Spleen (tissue), 11 donors: ENCODE data around the gene TBC1D10A. TPM values are rescaled to one million over a fixed set of nuclear protein-coding genes. Genes with fewer than 3 reads are reported as not detected.
A peak's percentile ranks its signal among the peaks of the same experiment; 100 is the strongest.

Experiments
- DNase-seq: peaks from one replicate; pipeline ENCODE4 v3.0.0-alpha.2; 2020
- H3K27ac ChIP-seq, 8 donors: fragments of 200-600 bp; sonication (generic) in 7 of 8; 1 replicate in 4 of 8; 2 replicates in 4 of 8; pipeline versions ENCODE4 v1.5.0 to v1.8.0; 2016 to 2021; ENCODE audit warnings: inconsistent platforms in 4 of 8, mild to moderate bottlenecking in 4 of 8, moderate library complexity in 1 of 8
- H3K27me3 ChIP-seq, 7 donors: fragments of 200-600 bp; sonication (generic) in 6 of 7; replicated peaks in 1 of 7; 1 replicate in 4 of 7; 2 replicates in 3 of 7; pipeline versions ENCODE4 v1.5.0 to v1.8.0; 2016 to 2021; ENCODE audit warnings: inconsistent platforms in 3 of 7, mild to moderate bottlenecking in 1 of 7
- H3K36me3 ChIP-seq, 6 donors: fragments of 200-600 bp; sonication (generic) in 5 of 6; 1 replicate in 4 of 6; 2 replicates in 2 of 6; pipeline versions ENCODE4 v1.5.0 to v1.8.0; 2016 to 2021; ENCODE audit warnings: inconsistent platforms in 2 of 6
- H3K4me1 ChIP-seq, 6 donors: fragments of 200-600 bp; sonication (generic) in 5 of 6; 1 replicate in 3 of 6; 2 replicates in 3 of 6; pipeline versions ENCODE4 v1.5.0 to v1.8.0; 2016 to 2021; ENCODE audit warnings: inconsistent platforms in 3 of 6
- H3K4me3 ChIP-seq, 8 donors: fragments of 200-600 bp; sonication (generic) in 7 of 8; 1 replicate in 4 of 8; 2 replicates in 4 of 8; pipeline versions ENCODE4 v1.5.0 to v1.8.0; 2016 to 2021; ENCODE audit warnings: inconsistent platforms in 4 of 8, mild to moderate bottlenecking in 4 of 8, moderate library complexity in 2 of 8
- H3K9me3 ChIP-seq, 8 donors: fragments of 200-600 bp; sonication (generic) in 7 of 8; 1 replicate in 4 of 8; 2 replicates in 4 of 8; pipeline versions ENCODE4 v1.5.0 to v1.8.0; 2016 to 2021; ENCODE audit warnings: inconsistent platforms in 4 of 8
- POLR2A ChIP-seq, 3 donors: fragments of 450-650 bp; IDR thresholded peaks; one replicate each; pipeline ENCODE4 v1.5.1; 2017; ENCODE audit warnings: antibody characterized with exemption in 3 of 3, mild to moderate bottlenecking in 1 of 3
- POLR2AphosphoS5 ChIP-seq, 3 donors: sonication (generic); formaldehyde crosslinking; IDR thresholded peaks; one replicate each; pipeline ENCODE4 v1.5.1; 2017; ENCODE audit warnings: antibody characterized with exemption in 3 of 3
- WGBS, 5 donors: extraction: QIAGEN DNeasy Blood & Tissue Kit in 3 of 5; methylation state at CpG; one replicate each; pipeline versions ENCODE4 v1.1.5 to v1.1.7; 2013 to 2018; 5-methylcytosine and 5-hydroxymethylcytosine counted together
- intact Hi-C: fragments of 100-400 bp; cut with DNase I; formaldehyde crosslinking; loops from one replicate; pipeline ENCODE4 v1.15.0; 2023; ENCODE audit warnings: low total_unique reads
- polyA plus RNA-seq, 3 donors: library from polyadenylated mRNA; stranded (reverse); fragments of 200-250 nt; gene quantifications; one replicate each; pipeline ENCODE4 v1.2.1, GENCODE V29; 2013
- total RNA-seq, 7 donors: library from RNA; depleted of rRNA in 3 of 7; stranded (reverse); fragments of >200 nt in 3 of 7; fragmentation: NEBNext Ultra II Directional in 4 of 7; extraction: Animal tissue kit (Norgen Biotek cat#: 25700) in 4 of 7; gene quantifications; one replicate each; pipeline versions ENCODE4 v1.1.0 to v1.2.1, GENCODE V29; 2016 to 2021
- TF ChIP-seq, protein P1 (sequence below), 11 experiments: fragments of 200-600 bp in 7 of 11; fragments of 450-650 bp in 4 of 11; sonication (generic) in 4 of 11; IDR thresholded peaks in 8 of 11; conservative IDR thresholded peaks in 3 of 11; 1 replicate in 7 of 11; 2 replicates in 4 of 11; pipeline versions ENCODE4 v1.4.0 to v1.8.0; 2016 to 2021; ENCODE audit warnings: antibody characterized with exemption in 11 of 11, inconsistent platforms in 4 of 11, mild to moderate bottlenecking in 1 of 11
- donor health status: healthy with polysubstance abuse.
- donor health status: DM: no; HTN: no; CAD: no; lungs with moderate emphysema.
- donor health status: DM: no; HTN: no; CAD: no.
- donor health status: Bipolar disorder and iron deficiency.
- donor health status: healthy.
- donor health status: DM: no; HTN: no; CAD: no.
- donor health status: DM: yes; HTN: yes; CAD: no.

Gene TBC1D10A
- total and polyA plus RNA-seq, 10 donors = 21.1 to 46.4 (median 33.1) TPM

DNA sequence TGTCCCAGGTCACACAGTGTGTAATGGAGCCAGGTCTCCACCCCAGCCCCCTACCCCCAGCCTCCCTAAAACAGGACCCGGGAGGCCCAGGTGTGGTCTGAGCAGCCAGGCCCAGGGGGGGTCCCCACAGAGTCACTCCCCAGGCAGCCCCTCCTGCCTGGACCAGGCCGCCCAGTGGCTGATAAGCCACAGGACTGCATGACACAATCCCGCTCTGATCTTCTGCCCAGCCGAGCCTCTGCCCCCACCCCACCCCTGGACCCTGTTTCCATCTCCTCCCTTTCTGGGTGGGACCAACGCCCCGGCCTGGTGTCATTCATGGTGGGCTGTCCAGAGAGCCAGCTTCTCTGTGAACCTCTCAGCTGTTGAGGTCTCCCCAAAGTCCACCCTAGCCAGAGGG is 72.4 kb downstream of the TBC1D10A start:
- DNase-seq = no peak
- WGBS, 5 donors = 78 to 92% (median 83%) methylated on average over 4 to 6 of the region's 6 CpGs
- H3K36me3 ChIP-seq = no peaks in the 10 kb centered on the region
- intact Hi-C loops = no loop called here
- H3K27ac ChIP-seq = no peak overlapping the region
- H3K9me3 ChIP-seq = no peaks in the 10 kb centered on the region
- H3K4me3 ChIP-seq = no peak overlapping the region
- H3K27me3 ChIP-seq = peaks cover 0 to 2% (median 0%) of the 10 kb centered on the region in 7 donors
- H3K4me1 ChIP-seq = peaks cover 2 to 79% (median 37%) of the 10 kb centered on the region in 6 donors
- TF ChIP-seq POLR2AphosphoS5 (IDR thresholded peaks at IDR 0.05) (no peak), POLR2A (IDR thresholded peaks at IDR 0.05) (no peak)
- TF ChIP-seq, protein P1, sequence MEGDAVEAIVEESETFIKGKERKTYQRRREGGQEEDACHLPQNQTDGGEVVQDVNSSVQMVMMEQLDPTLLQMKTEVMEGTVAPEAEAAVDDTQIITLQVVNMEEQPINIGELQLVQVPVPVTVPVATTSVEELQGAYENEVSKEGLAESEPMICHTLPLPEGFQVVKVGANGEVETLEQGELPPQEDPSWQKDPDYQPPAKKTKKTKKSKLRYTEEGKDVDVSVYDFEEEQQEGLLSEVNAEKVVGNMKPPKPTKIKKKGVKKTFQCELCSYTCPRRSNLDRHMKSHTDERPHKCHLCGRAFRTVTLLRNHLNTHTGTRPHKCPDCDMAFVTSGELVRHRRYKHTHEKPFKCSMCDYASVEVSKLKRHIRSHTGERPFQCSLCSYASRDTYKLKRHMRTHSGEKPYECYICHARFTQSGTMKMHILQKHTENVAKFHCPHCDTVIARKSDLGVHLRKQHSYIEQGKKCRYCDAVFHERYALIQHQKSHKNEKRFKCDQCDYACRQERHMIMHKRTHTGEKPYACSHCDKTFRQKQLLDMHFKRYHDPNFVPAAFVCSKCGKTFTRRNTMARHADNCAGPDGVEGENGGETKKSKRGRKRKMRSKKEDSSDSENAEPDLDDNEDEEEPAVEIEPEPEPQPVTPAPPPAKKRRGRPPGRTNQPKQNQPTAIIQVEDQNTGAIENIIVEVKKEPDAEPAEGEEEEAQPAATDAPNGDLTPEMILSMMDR (IDR thresholded peaks at IDR 0.05 in 8 of 11, conservative IDR thresholded peaks at IDR 0.05 in 3 of 11) = no peak

DNA sequence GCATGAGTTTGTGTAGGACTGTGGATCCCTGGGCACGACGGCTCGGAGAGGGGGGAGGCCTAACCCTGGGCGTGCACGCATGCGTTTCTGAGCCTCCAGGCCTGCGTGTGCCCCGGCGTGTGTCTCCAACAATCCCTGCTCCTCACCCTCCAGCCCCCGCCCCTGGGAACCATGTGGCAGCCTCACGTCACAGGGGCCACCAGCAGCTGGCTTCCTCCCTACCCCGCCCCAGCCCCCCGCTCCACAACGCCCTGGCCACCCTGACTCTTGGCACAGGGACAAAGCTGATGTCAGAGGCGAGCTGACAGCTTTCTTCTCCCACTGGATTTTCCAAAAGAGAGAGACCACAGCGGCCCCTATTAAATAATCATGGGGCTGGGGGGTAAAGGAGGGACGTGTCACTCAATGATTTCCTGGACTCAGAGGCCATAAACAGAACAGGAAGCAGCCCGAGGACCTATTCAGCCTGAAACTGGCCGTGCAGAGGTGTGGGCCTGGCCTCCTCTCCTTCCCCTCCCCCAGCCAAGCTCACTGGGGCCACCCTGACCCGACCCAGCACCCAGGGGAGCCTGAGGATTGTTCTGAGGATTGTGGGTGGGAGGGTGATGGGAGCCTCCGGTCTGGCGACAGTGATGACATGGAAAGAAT is 73.4 kb downstream of the TBC1D10A start:
- 21 to 43% (median 32%) methylated on average over 7 to 22 of the region's 22 CpGs for WGBS, 5 donors
- Histone ChIP-seq H3K4me3 (no peak overlapping the region), H3K27ac (peak overlapping the region in 4 of 8 donors; percentile 48 to 65 (median 58)), H3K4me1 (peaks cover 2 to 82% (median 41%) of the 10 kb centered on the region in 6 donors), H3K27me3 (peaks cover 0 to 12% (median 0%) of the 10 kb centered on the region in 7 donors), H3K36me3 (no peaks in the 10 kb centered on the region), H3K9me3 (no peaks in the 10 kb centered on the region)
- no peak for DNase-seq
- intact Hi-C loops = no loop called here
- TF ChIP-seq, protein P1 (IDR thresholded peaks at IDR 0.05 in 8 of 11, conservative IDR thresholded peaks at IDR 0.05 in 3 of 11) = no peak
- peak in 1 of 3 donors; percentile 48 for TF ChIP-seq POLR2AphosphoS5 (IDR thresholded peaks at IDR 0.05)

DNA sequence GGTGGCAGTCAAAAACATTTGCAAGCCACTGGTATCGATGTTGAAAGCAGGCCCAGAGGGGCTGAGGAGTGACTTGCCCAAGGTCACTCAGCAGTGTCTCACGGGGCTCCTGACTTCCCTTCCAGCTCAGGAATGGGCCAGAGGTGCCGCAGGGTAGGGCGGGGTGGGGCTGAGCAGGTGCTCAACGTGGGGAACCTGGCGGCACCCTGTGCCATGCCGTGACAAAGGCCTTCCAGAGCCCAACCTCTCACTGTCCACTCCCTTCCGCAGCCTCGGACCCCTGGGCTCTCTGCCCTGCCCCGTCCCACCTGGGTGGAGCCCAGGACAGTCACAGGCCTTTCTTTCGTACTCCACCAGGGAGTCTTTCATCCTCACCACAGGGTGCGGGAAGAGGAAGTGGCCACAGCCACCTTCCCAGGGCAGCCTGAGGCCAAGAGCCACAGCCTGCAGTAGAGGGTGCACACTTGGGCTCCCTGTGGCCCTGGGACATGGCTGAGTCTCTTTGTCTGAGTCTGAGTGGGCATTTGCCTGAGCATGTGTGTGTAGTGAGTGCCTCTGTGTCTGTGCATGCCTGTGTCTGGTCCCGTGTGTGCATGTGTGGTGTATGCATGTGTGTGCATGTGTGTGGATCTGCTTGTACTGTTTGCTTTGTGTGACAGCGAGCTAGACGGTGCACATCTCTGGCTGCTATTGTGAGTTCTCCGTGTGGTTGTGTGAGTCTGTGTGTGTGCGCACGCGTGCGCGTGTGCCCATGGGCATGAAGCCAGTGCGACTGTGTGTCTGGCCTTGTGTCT is 74.1 kb downstream of the TBC1D10A start:
- Histone ChIP-seq H3K4me3 (no peak overlapping the region), H3K27ac (peak overlapping the region in 5 of 8 donors; percentile 46 to 65 (median 51)), H3K9me3 (no peaks in the 10 kb centered on the region), H3K27me3 (peaks cover 0 to 19% (median 5%) of the 10 kb centered on the region in 7 donors), H3K4me1 (peaks cover 2 to 83% (median 45%) of the 10 kb centered on the region in 6 donors), H3K36me3 (no peaks in the 10 kb centered on the region)
- TF ChIP-seq POLR2A (IDR thresholded peaks at IDR 0.05) (no peak), POLR2AphosphoS5 (IDR thresholded peaks at IDR 0.05) (no peak)
- TF ChIP-seq, protein P1 (IDR thresholded peaks at IDR 0.05 in 8 of 11, conservative IDR thresholded peaks at IDR 0.05 in 3 of 11) = no peak
- DNase-seq = peak; percentile 84
- intact Hi-C loops = no loop called here
- 65 to 69% (median 67%) methylated on average over 19 to 22 of the region's 22 CpGs for WGBS, 5 donors

DNA sequence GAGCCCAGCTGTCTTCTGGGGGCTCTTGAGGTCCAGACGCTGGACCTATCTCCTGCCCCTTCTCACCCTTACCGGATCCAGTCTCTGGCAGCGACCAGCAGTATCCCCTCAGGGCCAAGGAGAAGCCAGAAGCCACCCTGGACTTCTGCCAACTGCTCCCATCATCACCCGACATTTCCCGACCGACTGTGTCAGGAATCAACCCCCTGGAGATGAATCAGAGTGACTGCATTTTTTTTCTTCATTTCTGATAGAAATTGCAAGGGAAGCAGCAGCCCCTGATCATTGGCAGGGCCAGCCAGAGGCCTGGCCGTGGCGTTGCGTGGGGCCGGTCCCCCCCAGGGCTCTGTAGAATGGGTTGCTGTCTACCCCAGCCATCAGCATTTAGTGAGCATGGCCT is 75.0 kb downstream of the TBC1D10A start:
- Histone ChIP-seq H3K27ac (peak overlapping the region in 4 of 8 donors; percentile 12 to 65 (median 55)), H3K36me3 (no peaks in the 10 kb centered on the region), H3K9me3 (no peaks in the 10 kb centered on the region), H3K4me1 (peaks cover 6 to 87% (median 51%) of the 10 kb centered on the region in 6 donors), H3K4me3 (no peak overlapping the region), H3K27me3 (peaks cover 0 to 27% (median 12%) of the 10 kb centered on the region in 7 donors)
- WGBS, 5 donors = 77 to 88% (median 85%) methylated on average over 9 to 10 of the region's 10 CpGs
- TF ChIP-seq POLR2A (IDR thresholded peaks at IDR 0.05) = no peak
- TF ChIP-seq POLR2AphosphoS5 (IDR thresholded peaks at IDR 0.05) = no peak
- intact Hi-C loops = no loop called here
- DNase-seq = no peak
